Activated CD8-positive, alpha-beta memory T cell treated with anti-CD3 and anti-CD28 coated beads for 1 hour (primary cell): ENCODE measurements around the gene DENND4B.
"Not testable (repeated sequence)": the region's sequence is repeated elsewhere in the genome, so short reads cannot be mapped to it uniquely, and the experiment has no call there.

ENCODE experiments used
- DNase-seq, 2 donors: peaks; one replicate each; pipeline ENCODE4 v3.0.0-alpha.2; 2020; ENCODE audit warnings: low read depth in 1 of 2; ENCODE audit errors: extremely low read depth in 1 of 2

DENND4B gene, protein sequence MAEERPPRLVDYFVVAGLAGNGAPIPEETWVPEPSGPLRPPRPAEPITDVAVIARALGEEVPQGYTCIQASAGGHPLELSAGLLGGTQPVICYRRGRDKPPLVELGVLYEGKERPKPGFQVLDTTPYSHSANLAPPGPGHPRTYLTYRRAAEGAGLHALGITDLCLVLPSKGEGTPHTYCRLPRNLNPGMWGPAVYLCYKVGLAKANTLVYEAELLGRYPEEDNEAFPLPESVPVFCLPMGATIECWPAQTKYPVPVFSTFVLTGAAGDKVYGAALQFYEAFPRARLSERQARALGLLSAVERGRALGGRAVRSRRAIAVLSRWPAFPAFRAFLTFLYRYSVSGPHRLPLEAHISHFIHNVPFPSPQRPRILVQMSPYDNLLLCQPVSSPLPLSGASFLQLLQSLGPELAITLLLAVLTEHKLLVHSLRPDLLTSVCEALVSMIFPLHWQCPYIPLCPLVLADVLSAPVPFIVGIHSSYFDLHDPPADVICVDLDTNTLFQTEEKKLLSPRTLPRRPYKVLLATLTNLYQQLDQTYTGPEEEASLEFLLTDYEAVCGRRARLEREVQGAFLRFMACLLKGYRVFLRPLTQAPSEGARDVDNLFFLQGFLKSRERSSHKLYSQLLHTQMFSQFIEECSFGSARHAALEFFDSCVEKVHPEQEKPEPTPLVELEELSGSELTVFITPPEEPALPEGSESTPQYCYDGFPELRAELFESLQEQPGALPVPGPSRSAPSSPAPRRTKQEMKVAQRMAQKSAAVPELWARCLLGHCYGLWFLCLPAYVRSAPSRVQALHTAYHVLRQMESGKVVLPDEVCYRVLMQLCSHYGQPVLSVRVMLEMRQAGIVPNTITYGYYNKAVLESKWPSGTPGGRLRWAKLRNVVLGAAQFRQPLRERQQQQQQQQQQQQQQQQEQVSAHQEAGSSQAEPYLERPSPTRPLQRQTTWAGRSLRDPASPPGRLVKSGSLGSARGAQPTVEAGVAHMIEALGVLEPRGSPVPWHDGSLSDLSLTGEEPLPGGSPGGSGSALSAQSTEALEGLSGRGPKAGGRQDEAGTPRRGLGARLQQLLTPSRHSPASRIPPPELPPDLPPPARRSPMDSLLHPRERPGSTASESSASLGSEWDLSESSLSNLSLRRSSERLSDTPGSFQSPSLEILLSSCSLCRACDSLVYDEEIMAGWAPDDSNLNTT (N-terminal part only)

DNA sequence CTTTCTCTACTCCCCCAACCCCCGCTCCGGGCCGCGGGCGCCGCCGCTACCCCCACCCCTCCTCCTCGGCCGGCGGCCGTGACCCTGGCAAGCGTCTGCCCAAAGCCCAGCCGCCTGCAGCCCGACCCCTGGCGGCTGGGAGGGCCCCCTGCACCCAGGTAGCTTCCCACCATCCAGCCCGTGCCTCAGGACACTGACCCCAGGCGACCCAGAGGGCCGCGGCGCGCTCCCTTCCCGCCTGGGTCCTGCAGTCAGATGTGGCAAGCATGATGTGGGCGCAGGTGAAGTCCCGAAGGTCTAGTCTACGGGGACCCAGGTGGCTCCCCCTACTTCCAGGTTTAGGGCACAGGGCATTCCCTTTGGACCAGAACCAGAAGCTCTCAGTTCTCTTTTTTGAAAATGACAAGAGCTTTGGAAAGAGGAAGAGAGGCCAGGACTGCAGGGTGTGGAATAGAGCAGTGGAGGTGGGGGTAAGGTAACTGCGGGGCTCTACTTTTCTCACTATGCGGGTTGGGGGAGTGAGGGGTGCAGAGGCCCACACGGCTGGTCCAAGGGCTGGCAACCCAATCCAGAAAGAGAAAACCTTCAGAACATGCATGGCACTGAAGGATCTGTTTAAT lies at the start of gene DENND4B:
TSS of gene DENND4B (minus strand) at position 97 of the 620 bp plus-strand sequence. CDS start 2,344 bp downstream, outside the sequence.
- DNase-seq = peak in 1 of 2 donors; percentile 63

DNA sequence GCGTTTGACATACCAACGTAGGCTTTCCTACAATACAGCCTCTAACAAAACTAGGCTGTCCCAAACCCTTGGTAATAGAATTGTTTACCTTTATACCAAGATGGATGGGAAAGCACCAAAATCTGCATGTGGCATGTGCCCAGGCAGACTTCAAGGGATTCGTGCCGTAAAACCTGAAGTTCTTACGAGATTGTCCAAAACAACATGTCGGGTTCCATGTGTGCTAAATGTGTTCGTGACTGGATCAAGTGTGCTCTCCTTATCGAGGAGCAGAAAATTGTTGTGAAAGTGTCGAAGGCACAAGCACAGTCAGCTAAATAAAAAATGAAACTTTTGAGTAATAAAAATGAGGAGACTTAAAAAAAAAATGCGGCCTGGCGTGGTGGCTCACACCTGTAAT lies 49.1 kb upstream of the DENND4B start:
- no peak for DNase-seq

DNA sequence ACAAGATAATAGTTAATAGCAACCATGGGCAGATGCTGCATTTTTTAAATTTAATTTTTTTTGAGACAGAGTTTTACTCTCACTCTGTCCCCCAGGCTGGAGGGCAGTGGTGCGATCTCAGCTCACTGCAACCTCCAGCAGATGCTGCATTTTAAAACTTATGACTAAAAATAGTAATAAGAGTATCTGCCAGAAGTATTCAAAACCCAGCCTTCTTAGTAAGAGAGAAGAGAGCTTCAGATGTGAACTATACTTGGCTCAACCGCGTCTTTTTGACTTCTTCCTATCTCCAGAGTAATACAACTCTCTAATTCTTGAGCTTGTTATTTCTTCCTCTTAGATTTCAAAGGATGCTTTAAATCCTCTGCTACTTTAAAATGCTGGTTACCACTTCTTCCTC lies 48.7 kb upstream of the DENND4B start:
- no peak for DNase-seq

DNA sequence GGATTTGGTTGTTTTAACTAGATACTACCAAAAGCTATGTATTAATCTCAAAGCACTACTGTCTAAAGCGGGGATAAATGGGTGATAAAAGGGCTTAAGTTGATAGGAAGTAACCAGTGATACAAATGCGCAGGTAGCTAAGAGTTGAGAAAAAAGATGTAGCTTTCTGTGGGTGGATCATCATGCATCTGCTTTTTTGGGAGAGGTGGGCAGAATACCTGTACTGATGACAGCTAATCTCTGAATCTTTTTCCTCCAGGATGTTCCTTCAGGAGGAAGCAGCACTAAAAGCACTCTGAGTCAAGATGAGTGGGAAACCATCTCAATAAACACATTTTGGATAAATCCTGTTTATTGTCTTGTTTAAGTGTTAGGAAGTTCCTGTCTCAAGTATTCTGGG lies 45.3 kb upstream of the DENND4B start:
- DNase-seq = no peak

DNA sequence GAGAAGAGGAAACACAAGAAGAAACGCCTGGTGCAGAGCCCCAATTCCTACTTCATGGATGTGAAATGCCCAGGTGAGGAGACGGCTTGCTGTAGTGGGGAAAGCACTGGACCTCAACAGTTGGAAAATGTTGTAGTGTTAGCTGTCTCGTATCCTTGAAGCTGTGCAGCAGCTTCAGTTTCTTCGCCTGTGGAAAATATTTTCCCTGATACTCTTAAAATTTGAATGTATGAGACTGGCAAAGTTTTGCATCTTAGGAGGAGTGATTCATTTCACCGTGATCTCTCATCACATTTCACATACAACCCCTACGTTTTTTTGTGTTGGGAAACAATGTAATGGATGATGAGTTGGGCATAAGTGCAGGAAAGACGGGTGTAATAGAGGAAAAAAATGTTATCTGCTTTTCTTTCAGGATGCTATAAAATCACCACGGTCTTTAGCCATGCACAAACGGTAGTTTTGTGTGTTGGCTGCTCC lies 44.7 kb upstream of the DENND4B start:
- no peak for DNase-seq

DNA sequence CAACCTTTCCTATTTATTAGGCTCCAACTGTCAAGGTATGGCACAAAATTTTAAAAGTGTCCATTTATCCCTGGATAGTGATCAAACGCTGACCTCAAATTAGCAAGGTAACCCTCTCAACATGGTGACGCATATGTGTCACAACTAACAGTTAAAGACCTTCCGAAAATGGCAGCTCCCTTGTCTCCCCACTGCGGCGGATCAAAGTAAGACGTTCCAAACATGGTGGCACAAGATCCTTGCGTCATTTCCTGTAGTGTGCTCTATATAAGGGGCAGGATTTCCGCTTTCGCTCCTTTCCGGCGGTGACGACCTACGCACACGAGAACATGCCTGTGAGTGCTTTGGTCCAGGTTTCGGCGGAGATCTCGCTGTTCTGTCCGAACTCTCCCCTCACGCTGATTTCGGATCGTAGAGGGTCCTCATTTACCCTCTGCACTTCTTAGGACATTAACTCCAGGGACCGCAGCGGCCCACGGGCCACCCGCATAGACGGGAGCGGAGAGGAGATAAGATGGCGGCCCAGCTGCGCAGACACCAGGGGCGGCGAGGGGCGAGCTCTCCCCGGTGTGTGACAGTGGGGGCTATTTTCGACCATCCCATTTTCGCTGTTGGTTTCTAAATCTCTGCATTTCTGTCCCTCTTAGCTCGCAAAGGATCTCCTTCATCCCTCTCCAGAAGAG lies 44.1 kb upstream of the DENND4B start, which contains the start of gene RPS27:
TSS of gene RPS27 (plus strand) at position 295 of the 683 bp plus-strand sequence. CDS start at position 330, 35 bp downstream.
- peak; percentile 66 to 77 for DNase-seq

DNA sequence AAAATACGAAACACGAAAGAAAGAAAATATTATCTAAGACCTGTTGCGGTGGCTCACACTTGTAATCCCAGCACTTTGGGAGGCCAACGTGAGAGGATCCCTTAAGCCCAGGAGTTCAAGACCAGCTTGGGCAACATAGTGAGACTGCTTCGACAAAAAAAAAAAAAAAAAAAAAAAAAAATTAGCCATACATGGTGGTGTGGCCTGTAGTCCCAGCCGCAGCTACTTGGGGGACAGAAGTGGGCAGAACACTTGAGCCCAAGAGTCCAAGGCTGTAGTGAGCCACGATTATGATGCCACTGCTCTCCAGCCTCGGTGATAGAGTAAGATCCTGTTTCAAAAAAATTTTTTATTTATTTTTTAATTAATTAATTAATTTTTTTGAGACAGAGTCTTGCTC lies 41.1 kb upstream of the DENND4B start:
- no peak for DNase-seq

DNA sequence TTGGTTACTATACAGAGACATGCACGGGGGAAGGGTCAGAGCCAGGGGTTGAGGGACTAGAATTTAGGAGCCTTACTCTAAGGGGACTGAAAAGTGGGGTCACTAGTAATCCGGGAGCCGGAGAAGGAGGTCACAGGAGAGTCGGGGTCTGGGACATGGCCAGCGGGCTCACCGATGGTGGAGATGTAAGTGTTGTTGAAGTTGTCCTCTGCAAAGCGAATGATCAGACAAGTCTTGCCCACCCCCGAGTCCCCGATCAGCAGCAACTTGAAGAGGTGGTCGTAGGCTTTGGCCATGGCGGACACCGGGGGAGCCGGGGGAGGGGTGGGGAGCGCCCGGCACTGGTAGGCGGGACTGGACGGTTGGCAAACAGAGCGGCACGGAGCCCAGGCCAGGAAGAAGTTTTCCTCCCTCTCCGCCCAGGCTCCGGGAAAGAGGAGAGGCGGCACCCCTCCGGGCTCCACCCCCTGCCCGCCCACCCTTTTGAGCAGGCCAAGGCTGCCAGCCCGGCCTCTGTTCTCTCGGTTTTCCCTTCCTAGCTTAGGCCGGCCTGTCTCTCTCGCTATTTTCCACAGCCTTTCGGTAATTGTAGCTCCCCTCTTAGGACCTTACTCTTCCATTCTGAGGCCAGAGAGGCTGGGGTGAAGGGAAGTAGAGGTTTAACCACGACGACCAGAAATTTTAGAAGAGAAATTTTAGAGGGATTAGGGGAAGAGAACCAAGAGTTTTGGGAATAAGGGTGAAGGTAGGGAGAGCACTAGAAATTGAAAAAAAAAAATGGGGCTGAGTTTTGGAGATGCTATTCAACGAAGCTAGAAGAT lies 39.6 kb upstream of the DENND4B start, which contains the start of gene RAB13:
TSS of gene RAB13 (minus strand) at position 399 of the 821 bp plus-strand sequence. CDS start at position 296, 103 bp downstream.
- DNase-seq = no peak

DNA sequence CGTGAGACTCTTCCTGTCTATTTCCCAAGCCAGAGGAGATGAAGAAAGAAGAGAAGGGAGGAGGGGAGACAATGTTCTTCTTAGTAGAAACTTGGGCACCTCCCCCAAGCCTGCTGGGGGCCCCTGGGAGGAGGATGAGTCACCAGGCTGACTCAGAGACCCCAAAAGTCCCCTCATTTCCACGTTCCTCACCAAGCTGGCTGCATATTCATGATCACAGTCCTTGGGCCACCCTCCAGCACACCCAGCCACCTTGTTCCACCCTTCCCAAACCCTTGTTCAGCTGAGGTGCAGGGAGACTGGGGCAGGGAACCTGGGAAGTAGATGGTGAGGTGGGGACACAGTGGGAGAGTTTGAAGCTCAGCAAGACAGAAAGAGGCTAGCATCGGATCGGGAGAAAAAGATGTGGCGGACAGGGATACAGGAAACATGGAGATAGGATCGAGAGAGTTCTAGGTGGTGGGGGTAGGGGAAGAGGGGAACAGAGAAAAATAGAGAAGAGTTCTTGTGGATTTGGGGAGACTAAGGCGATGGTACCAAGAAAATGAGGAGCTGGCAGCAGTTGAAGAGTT lies 38.9 kb upstream of the DENND4B start:
- DNase-seq = no peak

DNA sequence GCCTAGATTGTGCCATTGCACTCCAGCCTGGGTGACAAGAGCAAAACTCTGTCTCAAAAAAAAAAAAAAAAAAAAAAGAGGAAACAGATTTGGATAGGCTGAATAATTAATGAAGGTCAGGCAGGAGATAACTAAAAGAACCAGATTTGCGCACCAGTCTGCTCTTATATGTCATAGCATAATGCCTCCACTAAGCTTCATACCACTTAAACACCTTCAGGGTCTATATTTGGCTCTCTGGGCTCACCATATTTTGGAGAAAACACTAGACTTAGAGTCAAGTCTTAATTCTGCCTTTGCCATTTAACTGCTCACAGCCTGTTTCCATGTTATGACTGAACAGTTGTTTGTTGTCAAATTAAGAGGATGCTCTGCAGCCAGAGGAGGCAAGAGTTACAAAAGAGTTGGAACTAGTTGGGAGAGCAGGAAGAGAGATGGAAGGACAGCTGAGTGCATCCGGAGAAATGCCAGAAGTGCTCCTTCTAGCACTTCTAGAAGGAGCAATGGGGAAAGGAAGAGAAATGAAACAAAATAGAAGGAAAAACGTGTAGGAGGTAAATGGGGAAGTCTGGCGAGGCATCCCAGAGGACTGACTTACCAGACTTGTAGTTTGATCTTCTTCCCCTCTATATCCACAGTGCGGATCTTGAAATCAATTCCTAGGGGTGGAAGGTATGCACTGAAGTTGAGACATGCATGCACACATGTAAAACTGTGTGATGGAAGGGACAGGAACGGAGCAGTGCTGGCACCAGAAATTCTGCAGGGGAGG lies 37.8 kb upstream of the DENND4B start:
- no peak for DNase-seq

DNA sequence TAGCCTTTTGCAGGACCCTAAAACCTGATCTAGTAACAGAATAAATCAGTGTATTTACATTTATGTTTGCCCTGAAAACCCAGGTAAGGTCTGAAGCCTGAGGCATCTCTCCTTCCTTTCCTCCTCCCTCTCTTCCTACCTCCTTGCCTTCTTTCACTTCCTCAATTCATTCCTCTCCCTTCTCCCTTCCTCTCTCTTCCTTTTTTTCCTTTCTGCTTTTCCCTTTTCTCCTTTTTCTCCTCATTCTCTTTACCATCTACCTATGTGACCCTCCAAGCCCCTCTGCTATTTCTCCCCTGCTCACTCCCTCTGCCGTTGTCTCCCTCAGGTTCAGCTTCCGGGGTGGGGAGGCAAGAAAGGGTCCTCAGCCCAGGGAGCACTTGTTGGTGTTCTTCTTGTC lies 35.2 kb upstream of the DENND4B start:
- not testable (repeated sequence) for DNase-seq

DNA sequence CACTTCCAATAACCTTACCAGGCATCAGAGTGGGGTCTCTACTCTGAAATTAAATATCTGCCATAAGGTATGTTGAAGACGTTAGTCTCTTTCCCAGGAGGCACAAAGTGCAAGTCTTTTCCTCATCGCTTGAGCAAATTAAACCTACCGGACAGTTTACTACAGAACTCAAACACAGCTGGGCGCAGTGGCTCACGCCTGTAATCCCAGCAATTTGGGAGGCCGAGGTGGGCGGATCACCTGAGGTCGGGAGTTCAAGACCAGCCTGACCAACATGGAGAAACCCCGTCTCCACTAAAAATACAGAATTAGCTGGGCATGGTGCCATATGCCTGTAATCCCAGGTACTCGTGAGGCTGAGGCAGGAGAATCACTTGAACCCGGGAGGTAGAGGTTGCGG lies 32.6 kb upstream of the DENND4B start:
- DNase-seq = not testable (repeated sequence)

DNA sequence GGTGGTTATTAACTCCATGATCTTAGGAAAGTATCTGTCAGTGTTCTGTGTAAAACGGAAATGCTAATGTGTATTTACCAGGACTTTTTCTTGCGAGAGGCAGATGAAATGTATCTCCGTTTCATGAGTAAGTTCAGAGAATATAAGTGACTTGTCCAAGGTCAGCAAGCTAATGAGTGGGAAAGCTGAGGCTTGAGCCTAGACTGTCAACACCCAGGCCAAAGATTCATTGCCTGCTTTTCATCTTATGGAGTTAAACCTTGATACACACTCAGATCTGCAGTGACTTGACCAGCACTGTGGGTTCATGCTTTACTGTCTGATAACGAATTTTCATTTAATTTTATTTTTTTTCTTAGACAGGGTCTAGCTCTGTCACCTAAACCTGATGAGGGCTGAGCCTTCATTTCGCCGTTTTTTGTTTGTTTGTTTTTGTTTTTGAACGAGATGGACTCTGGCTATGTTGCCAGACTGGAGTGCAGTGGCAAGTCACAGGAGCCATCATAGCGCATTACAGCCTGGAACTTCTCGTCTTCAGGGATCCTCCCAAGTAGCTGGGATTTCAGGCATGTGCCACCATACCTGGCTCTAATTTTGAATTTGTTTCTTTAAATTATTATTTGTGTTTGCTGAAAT lies 31.9 kb upstream of the DENND4B start:
- no peak for DNase-seq

DNA sequence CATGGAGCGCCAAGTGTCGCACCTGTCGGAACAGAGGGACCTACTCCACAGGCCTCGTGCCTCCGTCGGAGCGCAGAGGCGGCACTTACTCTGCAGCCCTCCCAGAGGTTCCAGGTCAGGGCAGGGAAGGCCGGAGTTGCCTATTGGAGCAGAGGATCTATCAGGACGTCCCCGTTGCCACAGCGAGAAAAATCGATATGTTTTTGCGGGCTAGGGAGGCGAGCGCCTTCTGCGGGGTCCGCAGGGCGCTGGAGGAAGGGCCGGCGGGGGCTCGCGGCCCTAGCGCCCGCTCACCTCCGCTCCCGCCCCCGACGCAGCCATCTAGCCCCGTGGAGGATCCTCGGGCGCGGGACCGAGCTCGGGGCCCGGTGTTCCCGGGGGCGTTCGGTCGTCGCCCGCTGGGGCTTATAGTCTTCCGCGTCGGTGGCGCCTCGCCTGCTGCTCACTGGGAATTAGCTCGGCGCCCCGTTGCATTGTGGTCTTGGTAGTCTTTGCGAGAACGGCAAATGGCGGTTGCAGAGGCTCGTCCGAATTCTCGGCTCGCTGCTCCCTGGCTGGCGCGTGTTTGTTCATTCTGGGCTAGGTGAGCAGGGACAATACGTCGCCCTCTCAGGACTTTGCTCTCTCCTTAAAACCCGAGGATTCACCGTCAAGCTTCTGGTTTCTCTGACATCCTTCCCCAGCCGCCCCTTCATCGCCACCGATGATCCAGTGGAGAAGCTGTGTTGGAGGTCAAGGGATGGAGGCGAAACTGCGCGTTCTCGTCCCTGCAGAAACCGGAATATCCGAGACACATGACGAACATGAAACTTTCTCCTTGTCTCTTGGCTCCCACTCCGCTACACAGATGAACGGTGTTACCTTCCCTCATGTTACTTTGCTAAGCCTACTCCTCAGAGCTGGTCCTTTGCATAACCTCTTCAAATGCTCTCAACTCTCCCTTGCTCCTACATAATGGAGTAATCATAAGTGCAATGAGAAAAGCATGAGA lies 31.0 kb upstream of the DENND4B start, which contains the start of gene JTB:
TSS of gene JTB (minus strand) at position 425 of the 991 bp plus-strand sequence. CDS start at position 3, 422 bp downstream.
- DNase-seq = peak; percentile 59 to 73

DNA sequence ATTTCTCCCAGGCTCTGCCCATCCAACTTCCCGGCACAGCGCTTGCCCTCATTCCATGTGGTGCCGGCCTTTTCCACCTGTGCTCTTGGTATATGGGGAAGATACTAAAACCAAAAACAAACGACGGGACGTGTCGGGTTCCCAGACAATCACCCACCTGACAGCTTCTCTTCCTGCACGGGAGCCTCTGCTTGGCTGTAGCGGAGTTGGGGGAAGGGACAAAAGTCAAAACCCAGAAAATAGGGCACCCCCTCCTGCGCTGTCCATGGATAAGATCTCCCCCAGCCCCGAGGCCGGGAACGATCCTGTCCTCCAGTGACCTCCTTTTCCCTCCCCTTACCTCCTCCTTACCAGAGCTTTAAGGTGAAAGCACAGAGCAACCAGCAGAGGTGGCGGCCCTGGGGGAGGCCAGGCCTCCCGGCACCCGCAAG lies 30.3 kb upstream of the DENND4B start:
- no peak for DNase-seq

DNA sequence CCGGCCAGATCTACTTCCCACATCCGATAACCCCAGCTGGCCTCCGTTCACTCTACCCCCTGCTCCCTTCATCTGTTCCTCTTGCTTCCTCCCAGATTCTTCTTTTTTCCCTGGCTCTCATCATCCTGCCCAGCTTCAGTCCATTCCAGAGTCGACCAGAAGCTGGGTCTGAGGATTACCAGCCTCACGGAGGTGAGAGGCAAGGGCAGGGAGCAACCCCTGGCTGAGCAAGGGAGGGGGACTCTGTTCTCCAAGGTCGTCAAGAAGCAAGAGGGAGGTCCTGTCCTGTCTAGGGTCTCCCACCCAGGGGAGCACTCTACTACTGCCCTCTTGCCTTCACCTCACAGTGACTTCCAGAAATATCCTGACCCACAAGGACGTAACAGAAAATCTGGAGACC lies 27.0 kb upstream of the DENND4B start:
- DNase-seq = no peak
